Measurements from ENCODE around the gene CISD3.
A peak's percentile ranks its signal among the peaks of the same experiment; 100 is the strongest.

CISD3 gene

GRCh38 chr17:38745545-38745944 lies 15.4 kb downstream of the CISD3 start:
- DNase-seq (ENCODE audit: low read depth): no peak

- no peak for DNase-seq (ENCODE audit: low read depth)
These were observed 16.1 kb downstream of the CISD3 start for GRCh38 chr17:38746004-38746848.

DNA sequence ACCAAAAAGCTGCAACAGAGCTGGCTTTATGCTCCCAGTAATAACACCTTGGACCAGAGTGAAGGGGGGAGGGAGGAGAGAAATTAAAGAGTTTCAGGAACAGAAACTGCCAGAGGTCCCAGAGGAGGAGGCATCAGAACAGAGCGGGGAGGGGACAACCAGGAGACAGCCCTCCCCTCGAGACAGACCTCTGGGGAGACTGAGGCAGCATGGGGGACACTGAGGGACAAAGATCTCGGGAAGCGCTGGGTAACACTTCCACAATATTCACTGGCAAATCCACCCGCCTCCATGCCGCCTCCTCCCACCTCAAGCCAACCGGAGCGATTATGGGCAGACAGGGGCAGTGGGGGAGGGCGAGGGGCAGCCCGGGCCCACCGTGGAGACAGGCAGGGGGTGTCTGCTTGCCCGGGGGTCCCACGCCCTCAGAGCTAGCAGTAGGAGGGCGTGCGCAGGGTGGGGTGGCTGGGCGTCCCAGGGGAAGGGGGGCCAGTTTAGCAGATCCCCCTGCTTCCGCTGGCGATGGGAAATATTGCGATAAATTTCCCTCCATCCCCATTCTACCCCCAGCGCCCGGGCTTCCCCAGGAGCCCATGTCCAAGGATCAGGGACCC lies 16.8 kb downstream of the CISD3 start:
- no peak for DNase-seq (ENCODE audit: low read depth)

- no peak for DNase-seq (ENCODE audit: low read depth)
These were observed 17.5 kb downstream of the CISD3 start for GRCh38 chr17:38747463-38748148.

DNA sequence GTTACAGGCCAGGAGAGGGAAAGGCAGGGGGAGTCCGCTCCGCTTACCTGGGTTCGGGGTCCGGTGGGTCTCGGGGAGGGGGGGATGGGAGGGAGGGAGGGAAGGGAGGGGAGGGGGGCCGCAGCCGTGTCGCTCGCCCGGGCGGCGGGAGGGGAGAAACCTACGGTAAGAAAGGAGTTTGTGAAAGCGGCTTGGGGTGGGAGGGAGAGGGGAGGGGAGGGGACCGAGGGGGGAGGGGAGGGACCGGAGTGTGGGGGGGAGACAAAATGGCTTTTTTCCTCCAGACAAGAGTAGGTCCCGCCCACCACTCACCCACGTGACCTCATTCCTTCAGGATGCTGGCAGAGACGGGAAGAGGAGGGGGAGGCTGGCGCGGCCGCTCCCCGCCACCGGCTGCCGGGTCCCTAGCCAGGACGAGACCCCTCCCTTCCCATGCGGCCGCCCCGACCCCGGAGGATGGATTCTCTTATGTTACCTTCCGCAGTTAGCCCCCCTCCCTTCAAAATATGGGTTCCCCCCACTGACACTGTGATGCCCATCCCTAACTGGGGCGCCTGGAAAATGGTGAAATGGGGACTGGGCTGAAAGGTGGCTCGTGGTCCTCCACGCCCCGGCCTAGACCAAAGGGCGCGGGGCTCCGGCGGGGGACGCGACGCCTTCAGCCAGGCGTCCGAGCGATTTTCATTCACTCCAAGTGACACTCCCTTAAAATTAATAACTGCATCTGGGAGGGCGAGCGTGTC lies 18.2 kb downstream of the CISD3 start, which contains the start of gene PCGF2:
TSS of gene PCGF2 (minus strand) at position 188 of the 743 bp plus-strand sequence. CDS start 7,934 bp downstream, outside the sequence.
- DNase-seq (ENCODE audit: low read depth): no peak

GRCh38 chr17:38748892-38749222 lies 18.7 kb downstream of the CISD3 start:
- no peak for DNase-seq (ENCODE audit: low read depth)

- no peak for DNase-seq (ENCODE audit: low read depth)
These were observed 19.3 kb downstream of the CISD3 start for GRCh38 chr17:38749223-38750043.

DNA sequence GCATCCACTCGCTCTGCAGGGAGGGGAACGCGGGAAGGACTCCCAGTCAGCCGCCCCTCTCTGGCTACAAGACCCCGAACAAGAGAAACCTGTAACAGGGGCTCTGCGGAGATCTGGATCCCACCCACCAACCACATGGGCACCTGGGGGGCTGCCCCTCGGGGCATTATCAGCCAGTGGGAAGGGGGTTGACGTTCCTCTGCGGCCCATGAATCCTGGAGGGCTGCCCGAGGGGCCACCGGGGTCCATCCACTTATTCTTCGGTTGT lies 19.8 kb downstream of the CISD3 start:
- no peak for DNase-seq (ENCODE audit: low read depth)

DNA sequence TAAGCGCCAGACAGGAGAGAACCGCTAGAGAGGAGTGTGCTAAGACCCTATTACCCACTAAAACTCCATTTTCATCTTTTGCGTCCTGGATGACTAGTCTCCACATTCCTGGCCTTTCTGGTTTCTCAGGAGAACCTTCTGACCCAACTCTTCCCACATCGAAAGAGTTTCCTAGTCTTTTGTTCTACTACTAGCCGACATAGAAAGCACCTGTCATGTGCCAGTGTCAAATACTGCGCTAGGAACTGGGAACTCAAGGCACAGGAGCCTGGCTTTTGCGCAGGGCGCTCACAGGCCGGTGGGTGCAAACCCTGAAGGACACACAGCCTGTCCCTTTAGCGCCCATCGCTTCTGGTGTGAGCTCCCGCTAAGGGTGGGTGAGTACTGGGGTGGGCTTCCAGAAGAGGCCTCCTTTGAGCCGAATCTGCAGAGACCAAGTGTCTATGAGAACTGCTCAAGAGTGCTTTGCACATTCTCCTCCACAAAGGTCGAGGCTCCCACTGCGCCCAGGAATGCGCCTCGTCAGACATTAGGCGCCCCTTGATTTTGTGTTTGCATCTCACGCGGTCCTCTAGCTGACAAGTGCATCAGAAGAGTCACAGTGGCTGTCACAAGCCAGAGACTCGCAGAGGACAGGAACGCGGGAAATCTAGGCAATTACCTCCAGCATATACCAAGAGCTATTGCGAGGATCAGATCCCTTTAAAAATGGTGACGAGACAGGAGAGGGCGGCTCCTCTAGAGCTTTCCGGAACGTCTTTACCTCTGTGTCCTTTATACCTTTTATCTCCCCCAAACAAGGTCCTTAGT lies 20.4 kb downstream of the CISD3 start:
- DNase-seq (ENCODE audit: low read depth): no peak

GRCh38 chr17:38751144-38751807 lies 21.1 kb downstream of the CISD3 start:
- no peak for DNase-seq (ENCODE audit: low read depth)

DNA sequence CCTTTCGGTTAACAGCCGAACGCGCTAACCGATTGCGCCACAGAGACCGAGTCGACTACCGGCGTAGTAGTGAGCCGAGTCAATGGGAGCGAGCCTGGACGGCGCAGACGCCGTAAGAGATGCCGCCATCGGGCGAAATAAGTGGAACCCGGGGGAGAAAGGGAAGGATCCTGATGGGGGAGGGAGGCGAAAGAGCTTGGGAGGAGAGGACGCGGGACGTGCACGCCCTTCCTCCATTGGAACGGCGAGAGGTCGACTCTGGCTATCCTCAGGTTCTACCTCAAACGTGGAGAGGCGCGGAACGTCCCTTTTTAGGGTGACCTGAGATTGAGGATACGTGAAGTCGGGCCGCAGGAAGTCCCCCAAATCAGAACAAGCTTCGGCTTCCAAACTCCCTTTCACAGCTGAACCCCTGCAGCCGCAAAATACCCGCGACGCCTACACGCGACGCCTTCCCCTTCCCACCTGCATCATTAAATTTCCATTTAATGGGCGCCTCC lies 21.7 kb downstream of the CISD3 start:
- DNase-seq (ENCODE audit: low read depth): peak; percentile 83

- peak; percentile 95 for DNase-seq (ENCODE audit: low read depth)
These were observed 22.3 kb downstream of the CISD3 start, which contains the start of gene PSMB3 for GRCh38 chr17:38752308-38753070. Gene PSMB3, plus strand, starts transcription at chr17:38752741. Its CDS starts 86 bp downstream, at chr17:38752827.

DNA sequence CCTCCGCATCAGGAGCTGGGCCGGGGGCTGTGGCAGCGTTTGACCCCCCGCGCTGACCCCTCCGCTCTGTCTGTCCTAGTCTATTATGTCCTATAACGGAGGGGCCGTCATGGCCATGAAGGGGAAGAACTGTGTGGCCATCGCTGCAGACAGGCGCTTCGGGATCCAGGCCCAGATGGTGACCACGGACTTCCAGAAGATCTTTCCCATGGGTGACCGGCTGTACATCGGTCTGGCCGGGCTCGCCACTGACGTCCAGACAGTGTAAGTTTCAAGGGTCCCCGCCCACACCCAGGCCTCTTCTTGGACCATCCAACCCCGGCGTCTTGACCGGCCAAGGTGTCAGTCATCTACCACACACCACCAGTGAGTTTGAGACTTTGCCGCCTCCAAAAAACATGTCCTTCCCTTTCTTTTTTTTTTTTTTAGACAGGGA lies 22.9 kb downstream of the CISD3 start:
- DNase-seq (ENCODE audit: low read depth): no peak

- no peak for DNase-seq (ENCODE audit: low read depth)
These were observed 31.5 kb downstream of the CISD3 start for GRCh38 chr17:38761612-38762011.

- no peak for DNase-seq (ENCODE audit: low read depth)
These were observed 32.1 kb downstream of the CISD3 start for GRCh38 chr17:38762231-38762630.

DNA sequence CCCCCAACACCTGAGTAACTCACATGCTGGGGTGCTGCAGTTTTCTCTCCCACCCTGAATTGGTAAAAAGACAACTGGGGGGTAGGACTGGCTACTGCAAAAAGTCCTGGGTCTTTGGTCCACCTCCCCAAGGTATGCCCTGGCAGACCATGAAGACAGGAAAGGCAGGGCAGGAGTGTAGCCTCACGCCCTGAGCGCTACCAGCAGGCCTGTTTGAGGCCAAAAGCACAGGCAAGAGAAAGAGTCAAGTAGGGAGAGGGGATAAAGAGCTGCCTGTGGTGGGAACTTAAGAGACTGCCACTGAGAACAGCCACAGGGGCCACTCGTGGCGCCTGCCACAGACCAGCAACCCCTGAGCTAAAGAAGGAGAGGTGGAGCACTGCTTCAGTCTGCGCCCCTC lies 36.2 kb downstream of the CISD3 start:
- DNase-seq (ENCODE audit: low read depth): no peak

GRCh38 chr17:38768417-38768816 lies 38.3 kb downstream of the CISD3 start:
- DNase-seq (ENCODE audit: low read depth): no peak

DNA sequence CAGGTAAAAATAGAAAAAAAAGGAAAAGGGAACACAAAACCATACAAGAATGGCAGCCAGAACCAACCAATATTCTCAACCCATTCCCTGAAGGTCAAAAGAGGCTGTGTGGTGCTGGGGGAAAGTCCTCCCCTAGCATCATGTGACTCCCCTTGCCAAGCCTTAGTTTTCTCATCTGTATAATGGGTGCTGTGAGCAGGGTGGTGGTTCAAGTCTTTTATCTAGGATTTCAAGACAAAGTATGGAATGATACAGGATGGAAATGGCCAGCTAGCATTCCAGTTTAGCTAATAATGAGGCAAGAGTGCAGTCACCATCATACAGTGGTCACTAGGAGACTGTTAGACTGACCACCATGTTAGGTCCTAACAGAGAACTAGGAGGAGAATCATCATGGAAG lies 43.1 kb downstream of the CISD3 start:
- no peak for DNase-seq (ENCODE audit: low read depth)

DNA sequence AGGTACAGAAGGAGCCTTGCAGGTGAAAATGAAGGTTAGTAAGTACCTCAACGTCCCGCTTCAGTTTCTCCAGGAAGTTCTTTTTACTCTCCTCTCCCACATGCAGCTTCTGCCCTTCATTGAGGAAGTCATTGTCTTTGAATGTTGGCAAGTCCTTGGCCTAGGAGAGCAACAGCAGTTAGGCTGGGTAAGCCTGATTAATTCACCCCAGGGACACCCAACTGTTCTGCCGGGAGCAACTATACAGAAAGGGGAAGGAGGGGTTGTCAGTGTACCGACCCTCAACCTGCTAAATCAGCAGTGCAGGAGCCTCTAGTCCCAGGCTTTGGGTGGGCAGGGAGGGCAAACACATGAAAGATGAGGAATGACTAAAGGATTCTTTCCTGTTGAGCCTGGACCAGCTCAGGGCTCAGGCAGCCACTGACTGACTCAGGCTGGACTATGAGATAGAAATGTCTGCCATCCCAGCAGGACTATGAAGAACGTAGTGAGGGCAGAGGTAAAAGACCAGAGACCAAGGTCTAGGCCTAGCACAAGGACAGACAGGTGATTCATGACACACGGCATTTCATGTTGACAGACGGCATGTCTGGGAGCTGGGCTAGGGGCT lies 47.6 kb downstream of the CISD3 start:
- DNase-seq (ENCODE audit: low read depth): no peak

Data from activated T-cell treated with anti-CD3 and anti-CD28 coated beads for 48 hours (primary cell).